Measurements from ENCODE around the gene SCN3A.

The SCN3A gene

DNA sequence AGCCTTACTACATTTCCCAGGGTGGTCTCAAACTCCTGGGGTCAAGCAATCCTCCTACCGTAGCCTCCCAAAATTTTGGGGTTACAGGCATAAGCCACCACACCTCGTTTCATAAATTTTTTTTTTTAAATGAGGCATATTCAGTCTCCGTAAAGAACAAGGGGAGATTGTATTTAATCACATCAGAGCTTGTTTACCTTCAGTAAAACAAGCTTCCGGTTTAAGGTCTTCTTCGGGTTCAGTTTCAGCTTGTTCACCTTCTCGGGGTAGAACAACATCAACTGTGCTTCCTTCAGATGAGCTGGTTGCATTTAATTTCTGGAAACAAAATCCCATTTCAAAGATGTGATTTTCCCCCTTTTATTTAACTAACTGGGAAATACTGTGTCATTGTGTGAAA lies 88.6 kb downstream of the SCN3A start:
- H3K4me3 ChIP-seq (ENCODE audit: low read depth, low read length) = no peak overlapping the region
- TF ChIP-seq, protein P1, sequence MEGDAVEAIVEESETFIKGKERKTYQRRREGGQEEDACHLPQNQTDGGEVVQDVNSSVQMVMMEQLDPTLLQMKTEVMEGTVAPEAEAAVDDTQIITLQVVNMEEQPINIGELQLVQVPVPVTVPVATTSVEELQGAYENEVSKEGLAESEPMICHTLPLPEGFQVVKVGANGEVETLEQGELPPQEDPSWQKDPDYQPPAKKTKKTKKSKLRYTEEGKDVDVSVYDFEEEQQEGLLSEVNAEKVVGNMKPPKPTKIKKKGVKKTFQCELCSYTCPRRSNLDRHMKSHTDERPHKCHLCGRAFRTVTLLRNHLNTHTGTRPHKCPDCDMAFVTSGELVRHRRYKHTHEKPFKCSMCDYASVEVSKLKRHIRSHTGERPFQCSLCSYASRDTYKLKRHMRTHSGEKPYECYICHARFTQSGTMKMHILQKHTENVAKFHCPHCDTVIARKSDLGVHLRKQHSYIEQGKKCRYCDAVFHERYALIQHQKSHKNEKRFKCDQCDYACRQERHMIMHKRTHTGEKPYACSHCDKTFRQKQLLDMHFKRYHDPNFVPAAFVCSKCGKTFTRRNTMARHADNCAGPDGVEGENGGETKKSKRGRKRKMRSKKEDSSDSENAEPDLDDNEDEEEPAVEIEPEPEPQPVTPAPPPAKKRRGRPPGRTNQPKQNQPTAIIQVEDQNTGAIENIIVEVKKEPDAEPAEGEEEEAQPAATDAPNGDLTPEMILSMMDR (IDR thresholded peaks at IDR 0.05; ENCODE audit: low read depth, low read length, missing control alignments) = no peak
- no peak for DNase-seq (ENCODE audit: low read depth)

DNA sequence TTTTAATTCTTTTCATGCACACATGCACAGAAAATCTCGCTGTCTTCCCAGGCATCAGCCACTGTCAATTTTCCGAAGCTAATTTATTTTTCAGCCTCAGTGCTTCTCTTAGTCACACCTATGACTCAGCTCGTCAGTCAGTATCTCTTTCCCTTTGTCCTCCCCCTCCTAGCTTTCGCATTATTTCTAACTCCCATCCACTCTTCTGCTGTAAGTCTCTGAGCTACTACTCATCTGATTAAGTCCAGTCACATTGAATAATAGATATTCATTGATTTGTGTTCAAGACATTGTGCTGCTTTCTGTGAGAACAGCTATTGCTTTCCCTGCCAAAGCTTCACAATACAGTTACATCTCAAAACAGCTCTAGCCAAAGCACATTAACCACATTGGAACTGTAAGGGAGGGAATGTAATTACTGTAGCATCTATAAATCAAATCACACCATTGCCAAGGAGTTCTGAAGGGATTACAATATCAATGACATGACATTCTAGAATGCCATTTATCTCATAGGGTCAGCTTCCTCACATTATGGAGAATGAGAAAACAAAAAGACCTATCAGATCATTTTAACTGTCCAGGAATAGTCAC lies 89.4 kb downstream of the SCN3A start:
- no peak for DNase-seq (ENCODE audit: low read depth)
- no peak overlapping the region for H3K4me3 ChIP-seq (ENCODE audit: low read depth, low read length)
- TF ChIP-seq, protein P1 (IDR thresholded peaks at IDR 0.05; ENCODE audit: low read depth, low read length, missing control alignments) = no peak

DNA sequence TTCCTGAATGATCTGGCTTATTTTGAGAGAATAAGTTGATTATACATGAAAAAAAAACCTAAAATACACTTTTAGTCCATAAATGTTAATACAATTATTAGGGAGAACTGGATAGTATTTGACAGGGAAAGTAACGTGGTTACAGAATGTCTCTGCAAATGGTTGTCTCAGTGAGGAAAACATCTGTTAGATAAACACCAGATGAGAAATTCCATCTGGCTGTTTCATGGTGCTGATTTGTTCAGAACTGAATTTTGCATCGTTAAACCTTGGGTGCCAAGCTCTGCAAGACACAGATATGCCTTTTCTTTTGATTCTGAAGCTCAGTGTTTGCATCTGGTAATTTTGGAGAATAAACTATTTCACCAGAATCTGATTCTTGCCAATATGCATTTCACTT lies 90.4 kb downstream of the SCN3A start:
- TF ChIP-seq, protein P1 (IDR thresholded peaks at IDR 0.05; ENCODE audit: low read depth, low read length, missing control alignments) = no peak
- no peak for DNase-seq (ENCODE audit: low read depth)
- H3K4me3 ChIP-seq (ENCODE audit: low read depth, low read length) = no peak overlapping the region

DNA sequence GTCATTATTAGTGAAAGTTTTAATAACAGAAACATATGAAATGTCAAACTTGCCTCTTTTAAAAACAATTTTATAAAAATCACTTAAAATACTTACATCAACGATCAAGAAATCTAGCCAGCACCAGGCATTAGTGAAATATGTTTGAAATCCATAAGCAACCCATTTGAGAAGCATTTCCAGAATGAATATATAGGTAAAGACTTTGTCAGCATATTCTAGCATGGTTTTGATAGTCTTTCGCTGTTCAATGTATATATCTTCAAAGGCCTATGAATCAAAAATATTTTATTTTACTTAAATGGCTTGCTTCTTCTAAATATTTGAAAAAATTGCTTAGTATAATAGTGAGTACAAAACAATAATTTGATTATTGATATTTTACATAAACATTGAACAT lies 91.1 kb downstream of the SCN3A start:
- H3K4me3 ChIP-seq (ENCODE audit: low read depth, low read length) = no peak overlapping the region
- no peak for DNase-seq (ENCODE audit: low read depth)
- TF ChIP-seq, protein P1 (IDR thresholded peaks at IDR 0.05; ENCODE audit: low read depth, low read length, missing control alignments) = no peak

DNA sequence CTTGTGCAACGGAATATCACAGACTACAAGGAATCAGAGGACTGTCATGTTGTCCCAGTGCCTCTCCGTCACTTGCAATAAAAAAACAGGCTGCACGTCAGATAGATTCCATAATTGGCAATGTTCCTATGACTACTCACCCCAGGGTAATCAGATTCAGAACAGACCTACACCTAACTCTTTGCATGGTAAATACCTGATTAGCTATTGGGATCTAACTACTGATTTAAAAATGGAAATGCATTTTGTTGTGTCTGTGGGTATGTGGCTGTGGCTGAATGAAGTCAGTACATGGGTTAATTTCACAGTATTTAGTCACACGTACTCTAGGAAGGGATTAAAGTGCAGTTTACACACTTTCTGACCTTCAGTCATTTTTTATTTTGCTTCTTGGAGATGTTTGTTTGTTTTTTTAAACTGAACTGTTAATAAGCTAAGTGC lies 91.7 kb downstream of the SCN3A start:
- no peak overlapping the region for H3K4me3 ChIP-seq (ENCODE audit: low read depth, low read length)
- TF ChIP-seq, protein P1 (IDR thresholded peaks at IDR 0.05; ENCODE audit: low read depth, low read length, missing control alignments) = no peak
- no peak for DNase-seq (ENCODE audit: low read depth)

DNA sequence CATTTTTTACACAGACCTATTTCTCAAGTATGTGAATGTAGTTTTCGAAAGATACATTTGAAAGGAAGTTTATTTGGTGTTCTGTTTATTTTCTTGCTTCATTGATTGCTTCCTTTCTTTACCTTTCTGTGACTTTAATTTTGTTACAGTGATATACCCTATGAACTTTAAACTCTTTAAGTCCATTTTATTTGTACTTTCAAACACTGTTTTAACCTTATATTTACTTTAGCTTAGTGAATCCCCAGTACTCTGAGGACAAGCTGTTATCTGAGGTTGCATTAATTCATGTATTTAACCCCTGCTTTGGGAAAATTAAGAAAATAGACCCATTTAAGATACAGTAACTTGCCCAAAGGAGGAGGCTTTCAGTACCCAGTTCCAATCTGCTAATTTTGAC lies 93.5 kb downstream of the SCN3A start:
- no peak overlapping the region for H3K4me3 ChIP-seq (ENCODE audit: low read depth, low read length)
- TF ChIP-seq, protein P1 (IDR thresholded peaks at IDR 0.05; ENCODE audit: low read depth, low read length, missing control alignments) = no peak
- no peak for DNase-seq (ENCODE audit: low read depth)

DNA sequence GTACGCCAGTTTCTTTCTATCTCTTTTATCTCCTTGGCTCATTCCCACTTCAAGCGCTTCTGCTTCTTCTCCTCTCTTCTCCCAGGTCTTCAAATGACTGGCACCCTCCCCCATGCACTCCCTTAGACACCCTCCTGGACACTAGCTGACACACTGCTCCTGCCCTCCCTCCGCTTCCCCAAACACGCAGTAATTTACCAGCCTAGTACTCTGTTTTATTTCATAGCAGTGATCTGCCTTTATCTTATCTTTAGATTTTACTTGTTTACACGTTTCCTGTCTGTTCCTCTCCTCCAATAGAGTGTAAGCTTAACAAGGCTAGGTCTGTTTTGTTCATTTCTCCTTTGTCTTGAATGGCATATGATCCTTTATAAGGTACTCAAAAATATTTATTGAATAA lies 93.9 kb downstream of the SCN3A start:
- DNase-seq (ENCODE audit: low read depth) = no peak
- TF ChIP-seq, protein P1 (IDR thresholded peaks at IDR 0.05; ENCODE audit: low read depth, low read length, missing control alignments) = no peak
- no peak overlapping the region for H3K4me3 ChIP-seq (ENCODE audit: low read depth, low read length)

Measured in GM12864 (cell line).